Measurements from ENCODE around the gene PCP4.

DNA sequence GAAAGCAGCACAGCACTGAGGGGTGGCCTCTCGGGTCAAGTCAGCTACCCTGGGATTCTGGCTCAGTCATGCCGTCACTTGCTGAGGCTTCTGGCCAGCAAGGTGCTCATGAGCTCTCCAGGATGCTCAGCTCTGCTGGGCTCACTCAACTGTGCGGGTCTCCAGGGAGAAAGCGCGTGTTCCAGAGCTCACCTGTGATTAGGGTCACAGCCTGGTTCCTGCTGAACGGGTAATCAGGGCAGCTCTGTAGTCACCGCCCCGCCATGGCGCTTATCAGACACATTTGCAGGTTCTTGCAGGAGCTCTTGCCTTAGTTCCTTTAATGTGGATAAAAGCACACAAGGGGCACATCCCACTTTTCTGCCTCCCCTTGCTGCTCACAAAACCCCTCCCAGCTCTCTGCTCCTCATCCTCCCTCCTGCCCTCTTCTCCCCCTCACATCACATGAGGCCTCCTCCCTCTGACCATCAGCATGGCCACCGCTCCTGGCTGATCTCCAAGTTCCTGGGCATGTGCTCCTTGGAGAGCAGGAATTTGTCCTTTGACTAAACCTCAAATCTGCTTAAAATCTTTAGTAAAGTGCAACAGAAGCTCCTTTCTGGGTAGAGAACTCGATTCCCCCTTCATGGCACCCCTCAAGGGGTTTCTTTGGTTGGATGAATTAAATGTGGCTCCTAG, 2.0 kb downstream of the PCP4 start:
- no peak for TF ChIP-seq CTCF (IDR thresholded peaks at IDR 0.05)
- no peak for TF ChIP-seq POLR2A (IDR thresholded peaks at IDR 0.05)
